Measurements from ENCODE around the gene HTR3D. TPM values are rescaled to one million over a fixed set of nuclear protein-coding genes. Genes with fewer than 3 reads are reported as not detected.
A peak's percentile ranks its signal among the peaks of the same experiment; 100 is the strongest.

The HTR3D gene
- total and polyA plus RNA-seq, 2 of the 13 experiments (the other 11 are each of a cell fraction or from before 2014, with no cell fraction given): not detected

- TF ChIP-seq ZNF773 (CRISPR knock-in tag; IDR thresholded peaks at IDR 0.05; ENCODE audit: borderline replicate concordance) (peak; percentile 52; the same call in 1 of the 2 replicates), MAFG (CRISPR knock-in tag; IDR thresholded peaks at IDR 0.05) (no peak), ZNF431 (CRISPR knock-in tag; IDR thresholded peaks at IDR 0.05; ENCODE audit: borderline replicate concordance, low read depth) (0 out of 2 replicates have a peak, but pooled peaks have one; percentile 65), HHEX (CRISPR knock-in tag; IDR thresholded peaks at IDR 0.05) (no peak), DBP (CRISPR knock-in tag; IDR thresholded peaks at IDR 0.05; ENCODE audit: not compliant biosample characterization) (peak; percentile 72), ELF4 (CRISPR knock-in tag; IDR thresholded peaks at IDR 0.05; ENCODE audit: borderline replicate concordance) (no peak), ZNF772 (CRISPR knock-in tag; IDR thresholded peaks at IDR 0.05) (no peak), SIN3A (IDR thresholded peaks at IDR 0.05; ENCODE audit: borderline replicate concordance, low read depth, low read length) (no peak), ZNF460 (CRISPR knock-in tag; IDR thresholded peaks at IDR 0.05; ENCODE audit: borderline replicate concordance) (no peak), ZNF572 (CRISPR knock-in tag; IDR thresholded peaks at IDR 0.05) (no peak), SRSF4 (IDR thresholded peaks at IDR 0.05; ENCODE audit: low read depth, low read length, poor library complexity, severe bottlenecking) (no peak), FOXP1 (IDR thresholded peaks at IDR 0.05) (no peak), FOXP1 (CRISPR knock-in tag; IDR thresholded peaks at IDR 0.05) (no peak), ZC3H13 (CRISPR knock-in tag; IDR thresholded peaks at IDR 0.05) (no peak), ZNF616 (CRISPR knock-in tag; IDR thresholded peaks at IDR 0.05; ENCODE audit: low read depth) (no peak), ZNF10 (CRISPR knock-in tag; IDR thresholded peaks at IDR 0.05; ENCODE audit: borderline replicate concordance, low read depth) (no peak), SATB2 (CRISPR knock-in tag; IDR thresholded peaks at IDR 0.05) (0 out of 2 replicates have a peak, but pooled peaks have one; percentile 27), ELF3 (CRISPR knock-in tag; IDR thresholded peaks at IDR 0.05) (0 out of 2 replicates have a peak, but pooled peaks have one; percentile 1), ZKSCAN5 (CRISPR knock-in tag; IDR thresholded peaks at IDR 0.05) (no peak), ZMYM2 (CRISPR knock-in tag; IDR thresholded peaks at IDR 0.05) (no peak), SPEN (CRISPR knock-in tag; IDR thresholded peaks at IDR 0.05; ENCODE audit: low read depth) (no peak), ZNF274 (CRISPR knock-in tag; IDR thresholded peaks at IDR 0.05) (no peak), ZNF3 (CRISPR knock-in tag; IDR thresholded peaks at IDR 0.05) (no peak), HOXA5 (CRISPR knock-in tag; IDR thresholded peaks at IDR 0.05) (0 out of 2 replicates have a peak, but pooled peaks have one; percentile 14), XRCC5 (optimal IDR thresholded peaks at IDR 0.05; ENCODE audit: low read length) (no peak)
- TF ChIP-seq, protein P1, sequence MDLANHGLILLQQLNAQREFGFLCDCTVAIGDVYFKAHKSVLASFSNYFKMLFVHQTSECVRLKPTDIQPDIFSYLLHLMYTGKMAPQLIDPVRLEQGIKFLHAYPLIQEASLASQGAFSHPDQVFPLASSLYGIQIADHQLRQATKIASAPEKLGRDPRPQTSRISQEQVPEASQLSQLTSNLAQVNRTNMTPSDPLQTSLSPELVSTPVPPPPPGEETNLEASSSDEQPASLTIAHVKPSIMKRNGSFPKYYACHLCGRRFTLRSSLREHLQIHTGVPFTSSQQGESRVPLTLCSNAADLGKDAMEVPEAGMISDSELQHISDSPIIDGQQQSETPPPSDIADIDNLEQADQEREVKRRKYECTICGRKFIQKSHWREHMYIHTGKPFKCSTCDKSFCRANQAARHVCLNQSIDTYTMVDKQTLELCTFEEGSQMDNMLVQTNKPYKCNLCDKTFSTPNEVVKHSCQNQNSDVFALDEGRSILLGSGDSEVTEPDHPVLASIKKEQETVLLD (CRISPR knock-in tag; IDR thresholded peaks at IDR 0.05; ENCODE audit: low read depth): no peak
These were observed 14.5 kb upstream of the HTR3D start (continued) for GRCh38 chr3:184016811-184017671.

Measured in HepG2 (cell line).